Parathyroid adenoma (tissue), 2 donors: Measurements from ENCODE around the gene CACNA1S.

Source experiments
- H2AFZ ChIP-seq: fragments of 300-600 bp; sonication (generic); one replicate; pipeline ENCODE4 v1.7.0; 2017; ENCODE audit warnings: antibody characterized with exemption, mild to moderate bottlenecking
- H3K27ac ChIP-seq: fragments of 300-600 bp; sonication (generic); one replicate; pipeline ENCODE4 v1.7.0; 2017
- H3K27me3 ChIP-seq: fragments of 300-600 bp; sonication (generic); one replicate; pipeline ENCODE4 v1.7.0; 2017; ENCODE audit warnings: low read length; ENCODE audit not compliant: control insufficient read depth, insufficient read depth
- H3K36me3 ChIP-seq: fragments of 300-600 bp; sonication (generic); one replicate; pipeline ENCODE4 v1.7.0; 2017; ENCODE audit warnings: low read length; ENCODE audit not compliant: control insufficient read depth, insufficient read depth
- H3K4me1 ChIP-seq: fragments of 300-600 bp; sonication (generic); one replicate; pipeline ENCODE4 v1.7.0; 2017; ENCODE audit warnings: control low read depth
- H3K4me2 ChIP-seq: fragments of 300-600 bp; sonication (generic); one replicate; pipeline ENCODE4 v1.7.0; 2017; ENCODE audit warnings: low read length
- H3K4me3 ChIP-seq: fragments of 300-600 bp; sonication (generic); one replicate; pipeline ENCODE4 v1.7.0; 2017; ENCODE audit warnings: low read depth, low read length
- H3K79me2 ChIP-seq: fragments of 300-600 bp; sonication (generic); one replicate; pipeline ENCODE4 v1.7.0; 2017; ENCODE audit warnings: control low read depth
- H3K9ac ChIP-seq: fragments of 300-600 bp; sonication (generic); one replicate; pipeline ENCODE4 v1.7.0; 2017; ENCODE audit warnings: mild to moderate bottlenecking
- H3K9me3 ChIP-seq: fragments of 300-600 bp; sonication (generic); one replicate; pipeline ENCODE4 v1.7.0; 2017; ENCODE audit warnings: low read length; ENCODE audit not compliant: control insufficient read depth
- TF ChIP-seq, protein P1 (sequence below): fragments of 300-600 bp; sonication (generic); IDR thresholded peaks from one replicate; pipeline ENCODE4 v1.7.0; 2017; ENCODE audit warnings: antibody characterized with exemption, mild to moderate bottlenecking
- donor health status: primary hyperparathyroidism.

CACNA1S gene

DNA sequence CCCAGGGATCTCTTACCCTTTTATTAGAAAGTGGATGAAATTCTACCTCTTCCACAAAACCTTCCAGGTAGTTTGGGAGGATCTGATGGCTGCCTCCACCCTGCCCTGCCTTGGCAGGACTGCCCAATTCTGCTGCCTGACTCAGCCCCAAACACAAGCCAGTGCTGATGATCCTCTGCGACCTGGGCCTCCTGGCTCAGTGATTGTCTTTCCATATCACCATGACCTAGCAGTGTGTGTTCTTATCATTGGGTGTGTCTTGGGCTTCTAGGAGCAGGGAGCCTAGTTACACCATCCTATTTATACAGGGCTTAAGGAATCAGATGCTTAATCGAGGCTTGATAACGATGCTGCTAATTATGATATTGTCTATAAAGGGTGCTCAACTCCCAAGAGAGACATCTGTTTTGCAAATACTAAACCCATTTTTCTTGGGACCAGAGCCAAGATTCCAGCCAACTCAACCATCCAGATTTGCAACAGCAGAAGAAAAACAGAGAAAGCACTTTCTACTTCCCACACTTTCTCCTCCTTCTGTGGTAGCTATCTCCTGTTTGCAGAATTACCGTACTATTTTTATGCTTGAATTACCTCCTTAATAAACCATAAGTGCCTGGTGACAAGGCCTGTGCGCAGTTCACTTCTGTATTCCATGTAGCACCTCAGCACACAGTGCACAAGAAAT is 52.2 kb downstream of the CACNA1S start:
- TF ChIP-seq, protein P1, sequence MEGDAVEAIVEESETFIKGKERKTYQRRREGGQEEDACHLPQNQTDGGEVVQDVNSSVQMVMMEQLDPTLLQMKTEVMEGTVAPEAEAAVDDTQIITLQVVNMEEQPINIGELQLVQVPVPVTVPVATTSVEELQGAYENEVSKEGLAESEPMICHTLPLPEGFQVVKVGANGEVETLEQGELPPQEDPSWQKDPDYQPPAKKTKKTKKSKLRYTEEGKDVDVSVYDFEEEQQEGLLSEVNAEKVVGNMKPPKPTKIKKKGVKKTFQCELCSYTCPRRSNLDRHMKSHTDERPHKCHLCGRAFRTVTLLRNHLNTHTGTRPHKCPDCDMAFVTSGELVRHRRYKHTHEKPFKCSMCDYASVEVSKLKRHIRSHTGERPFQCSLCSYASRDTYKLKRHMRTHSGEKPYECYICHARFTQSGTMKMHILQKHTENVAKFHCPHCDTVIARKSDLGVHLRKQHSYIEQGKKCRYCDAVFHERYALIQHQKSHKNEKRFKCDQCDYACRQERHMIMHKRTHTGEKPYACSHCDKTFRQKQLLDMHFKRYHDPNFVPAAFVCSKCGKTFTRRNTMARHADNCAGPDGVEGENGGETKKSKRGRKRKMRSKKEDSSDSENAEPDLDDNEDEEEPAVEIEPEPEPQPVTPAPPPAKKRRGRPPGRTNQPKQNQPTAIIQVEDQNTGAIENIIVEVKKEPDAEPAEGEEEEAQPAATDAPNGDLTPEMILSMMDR, result no peak
- Histone ChIP-seq H3K4me3 (no peak overlapping the region), H3K79me2 (no peaks in the 10 kb centered on the region), H3K27me3 (no peaks in the 10 kb centered on the region), H3K4me2 (no peak overlapping the region), H3K36me3 (no peaks in the 10 kb centered on the region), H3K27ac (no peak overlapping the region), H3K9ac (no peak overlapping the region), H2AFZ (no peak overlapping the region), H3K4me1 (no peaks in the 10 kb centered on the region), H3K9me3 (no peaks in the 10 kb centered on the region)

DNA sequence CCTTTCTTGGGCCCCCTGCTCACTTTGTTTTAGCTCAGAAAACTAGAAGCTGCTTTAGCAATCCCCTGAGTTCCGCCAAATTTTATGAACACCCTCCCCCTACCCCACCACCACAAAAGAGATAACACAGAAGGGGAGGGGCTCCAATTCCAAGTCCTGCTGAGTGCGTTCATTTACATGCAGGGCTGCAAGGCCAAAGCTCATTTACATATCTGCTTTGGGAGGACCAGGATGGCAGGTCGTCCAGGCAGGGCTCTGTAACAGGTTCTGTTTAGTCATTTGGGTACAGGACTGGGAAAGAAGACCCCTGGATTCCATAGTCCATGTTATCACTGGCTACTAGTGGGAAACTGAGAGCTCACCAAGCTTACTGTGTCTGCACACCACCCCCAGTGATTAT is 52.8 kb downstream of the CACNA1S start:
- no peak overlapping the region for H2AFZ ChIP-seq
- H3K27me3 ChIP-seq, result no peaks in the 10 kb centered on the region
- H3K27ac ChIP-seq, result no peak overlapping the region
- no peak overlapping the region for H3K4me2 ChIP-seq
- TF ChIP-seq, protein P1, result no peak
- H3K9me3 ChIP-seq, result no peaks in the 10 kb centered on the region
- no peaks in the 10 kb centered on the region for H3K4me1 ChIP-seq
- no peaks in the 10 kb centered on the region for H3K79me2 ChIP-seq
- H3K9ac ChIP-seq, result no peak overlapping the region
- H3K36me3 ChIP-seq, result no peaks in the 10 kb centered on the region
- no peak overlapping the region for H3K4me3 ChIP-seq

DNA sequence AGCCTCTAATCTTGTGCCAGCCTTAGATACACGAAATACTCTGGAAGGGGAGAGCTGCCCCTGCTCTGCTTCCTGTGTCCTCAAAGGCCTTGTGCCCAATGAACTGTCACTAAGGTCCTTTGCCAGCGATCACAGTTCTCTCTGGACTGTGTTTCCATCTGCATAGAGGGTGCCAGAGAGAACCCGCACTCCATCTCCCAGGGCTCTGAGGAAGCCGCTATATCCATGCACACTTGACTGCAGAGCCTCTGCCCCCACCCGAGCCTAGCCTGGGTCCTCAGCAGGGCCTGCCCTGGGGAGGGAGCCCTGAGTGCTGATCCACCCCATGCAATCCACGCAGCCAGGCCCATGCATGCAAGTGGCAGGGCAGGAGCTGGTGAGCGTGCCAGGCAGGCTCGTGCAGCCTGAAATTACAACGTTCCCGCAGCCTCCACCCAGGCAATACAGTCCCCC is 58.1 kb downstream of the CACNA1S start:
- H3K27me3 ChIP-seq, result no peaks in the 10 kb centered on the region
- H3K4me3 ChIP-seq, result no peak overlapping the region
- H3K4me2 ChIP-seq, result no peak overlapping the region
- H3K4me1 ChIP-seq, result no peaks in the 10 kb centered on the region
- H3K27ac ChIP-seq, result no peak overlapping the region
- H3K36me3 ChIP-seq, result no peaks in the 10 kb centered on the region
- H3K9ac ChIP-seq, result no peak overlapping the region
- H3K79me2 ChIP-seq, result no peaks in the 10 kb centered on the region
- TF ChIP-seq, protein P1, result no peak
- no peak overlapping the region for H2AFZ ChIP-seq
- H3K9me3 ChIP-seq, result no peaks in the 10 kb centered on the region

DNA sequence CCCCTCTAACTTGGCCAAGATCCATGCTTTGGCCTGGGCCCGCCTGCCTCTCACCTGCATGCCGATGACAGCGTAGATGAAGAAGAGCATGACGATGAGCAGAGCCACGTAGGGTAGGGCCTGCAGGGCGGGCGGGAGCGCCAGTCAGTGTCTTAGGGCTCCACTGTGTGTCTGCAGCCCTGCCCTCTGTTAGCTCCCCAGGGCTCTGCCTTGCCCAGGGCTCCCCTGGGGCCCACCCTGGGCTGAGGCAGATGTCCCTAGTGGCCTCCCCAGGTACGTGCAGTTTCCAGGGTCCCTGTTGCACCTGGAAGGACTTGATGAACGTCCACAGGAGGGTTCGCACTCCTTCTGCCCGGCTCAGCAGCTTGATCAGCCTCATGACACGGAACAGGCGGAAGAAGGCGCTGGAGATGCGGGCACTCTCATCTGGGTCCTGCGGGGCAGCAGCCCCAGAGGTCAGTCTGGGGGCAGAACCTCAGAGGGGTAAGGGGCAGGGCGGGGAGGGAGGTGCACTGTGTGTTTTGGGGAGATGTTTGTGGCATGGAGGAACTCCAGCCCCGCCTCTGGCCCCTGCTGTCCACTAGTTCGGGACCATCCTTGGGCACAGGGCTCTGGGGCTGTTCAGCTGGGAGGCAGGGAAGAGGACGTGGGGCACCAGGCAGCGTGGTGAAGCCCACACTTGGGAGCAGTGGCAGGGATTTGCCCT is 58.9 kb downstream of the CACNA1S start:
- Histone ChIP-seq H3K9ac (no peak overlapping the region), H3K27me3 (no peaks in the 10 kb centered on the region), H2AFZ (no peak overlapping the region), H3K4me3 (no peak overlapping the region), H3K79me2 (no peaks in the 10 kb centered on the region), H3K4me2 (no peak overlapping the region), H3K4me1 (no peaks in the 10 kb centered on the region), H3K36me3 (no peaks in the 10 kb centered on the region), H3K9me3 (no peaks in the 10 kb centered on the region), H3K27ac (no peak overlapping the region)
- TF ChIP-seq, protein P1, result no peak
